HG03469 (cell line): ENCODE data around the gene KDM7A.

Source experiments
- ATAC-seq: cut with Tn5 transposase; IDR thresholded peaks from one replicate; pipeline ENCODE4 v1.9.1; 2021; ENCODE audit warnings: mild to moderate bottlenecking, moderate library complexity, moderate number of reproducible peaks; ENCODE audit not compliant: unreplicated experiment

The KDM7A gene

GRCh38 chr7:140059273-140060242, 117.2 kb downstream of the KDM7A start:
- ATAC-seq, result no peak

DNA sequence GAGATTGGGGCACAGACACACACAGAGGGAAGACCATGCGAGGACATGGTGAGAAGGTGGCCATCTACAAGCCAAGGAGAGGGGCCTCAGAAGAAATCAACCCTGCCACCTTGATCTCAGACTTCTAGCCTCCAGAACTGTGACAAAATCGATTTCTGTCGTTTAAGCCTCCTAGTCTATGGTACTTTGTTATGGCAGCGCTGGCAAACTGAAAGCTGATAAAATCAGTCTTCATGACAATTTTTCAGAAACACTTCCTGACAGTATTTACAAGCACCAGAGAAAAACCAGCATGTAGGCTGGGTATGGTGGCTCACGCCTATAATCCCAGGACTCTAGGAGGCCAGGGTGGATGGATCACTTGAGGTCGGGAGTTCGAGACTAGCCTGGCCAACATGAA, 118.3 kb downstream of the KDM7A start:
- no peak for ATAC-seq

- ATAC-seq, result no peak
Measured at GRCh38 chr7:140057143-140057535, 119.6 kb downstream of the KDM7A start.

GRCh38 chr7:140056431-140057142, 120.2 kb downstream of the KDM7A start:
- ATAC-seq, result no peak

DNA sequence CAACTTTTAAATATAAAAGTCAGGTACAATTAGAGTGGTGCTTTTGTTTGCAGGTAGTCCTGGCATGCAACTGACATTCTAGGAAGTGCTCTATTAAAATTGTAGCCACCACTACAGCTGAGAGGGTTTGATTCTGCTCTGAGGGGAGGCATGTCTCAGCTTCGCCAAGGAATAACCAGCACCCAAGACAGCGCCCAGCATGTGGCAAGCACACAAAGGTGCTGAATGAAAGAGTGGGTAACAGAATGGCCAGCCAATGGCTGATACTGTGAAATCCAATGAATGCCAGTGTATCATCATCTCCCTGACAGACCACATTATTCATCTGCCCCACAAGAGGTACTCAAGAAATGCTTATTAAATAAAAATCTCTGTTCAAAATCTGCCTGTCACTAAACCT, 121.0 kb downstream of the KDM7A start:
- ATAC-seq, result no peak

DNA sequence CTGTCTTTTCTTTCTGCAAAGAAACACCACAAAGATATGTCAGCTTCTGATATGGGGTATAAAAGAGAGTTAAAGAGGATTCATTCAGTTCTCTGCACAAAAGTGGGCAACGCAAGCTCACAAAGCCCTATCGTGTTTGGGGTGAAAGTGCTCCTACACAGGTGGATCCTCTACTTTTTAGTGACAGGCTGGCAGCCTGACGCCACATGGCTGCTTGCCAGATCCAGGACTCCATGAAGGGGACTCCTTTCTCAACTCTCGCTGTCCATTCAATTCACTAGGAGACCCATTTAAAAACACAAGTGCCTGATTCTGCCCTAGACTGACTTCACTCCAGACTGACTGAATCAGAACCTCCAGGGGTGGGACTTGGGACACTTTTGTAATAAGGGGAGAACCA, 122.0 kb downstream of the KDM7A start:
- no peak for ATAC-seq

- ATAC-seq, result peak; percentile 86
Measured at GRCh38 chr7:140053812-140054539, 122.8 kb downstream of the KDM7A start.

- ATAC-seq, result no peak
Measured at GRCh38 chr7:140051820-140052219, 125.0 kb downstream of the KDM7A start.

- no peak for ATAC-seq
Measured at GRCh38 chr7:140050100-140050499, 126.7 kb downstream of the KDM7A start.

- no peak for ATAC-seq
Measured at GRCh38 chr7:140049339-140050024, 127.3 kb downstream of the KDM7A start.

DNA sequence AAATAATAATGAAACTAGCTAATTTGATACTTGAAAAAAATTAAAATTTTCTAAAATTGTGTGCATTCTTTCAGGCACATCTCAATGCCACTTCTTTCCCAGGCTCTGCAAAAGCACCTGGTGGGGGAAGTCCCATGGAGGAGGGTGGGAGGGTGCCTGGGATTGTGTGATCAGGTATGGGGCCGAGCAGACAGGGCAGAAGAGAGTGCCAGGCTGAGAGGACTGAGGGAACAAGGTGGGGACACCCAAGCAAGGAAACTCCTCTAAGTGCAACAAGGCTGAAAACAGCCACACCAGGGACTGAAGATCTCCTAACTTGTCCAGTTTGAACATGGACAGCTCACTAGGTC, 127.8 kb downstream of the KDM7A start:
- no peak for ATAC-seq

GRCh38 chr7:140048138-140048537, 128.6 kb downstream of the KDM7A start:
- no peak for ATAC-seq

GRCh38 chr7:140047197-140047596, 129.6 kb downstream of the KDM7A start:
- ATAC-seq, result no peak

- no peak for ATAC-seq
Measured at GRCh38 chr7:140045697-140046096, 131.1 kb downstream of the KDM7A start.

DNA sequence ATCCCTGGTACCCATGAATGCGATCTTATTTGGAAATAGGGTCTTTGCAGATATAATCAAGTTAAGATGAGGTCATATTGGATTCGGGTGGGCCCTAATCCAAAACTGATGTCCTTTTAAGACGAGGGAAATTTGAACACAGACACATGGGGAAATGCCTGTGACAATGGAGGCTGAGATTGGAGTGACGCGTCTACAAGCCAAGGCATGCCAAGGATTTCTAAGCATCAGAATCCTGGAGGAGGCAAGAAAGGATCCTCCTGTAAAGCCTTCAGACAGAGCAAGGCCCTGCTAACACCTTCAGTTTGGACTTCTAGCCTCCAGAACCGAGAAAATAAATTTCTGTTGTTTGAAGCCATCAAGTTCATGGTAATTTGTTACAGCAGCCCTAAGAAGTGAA, 132.5 kb downstream of the KDM7A start:
- no peak for ATAC-seq

GRCh38 chr7:140042386-140042670, 134.5 kb downstream of the KDM7A start:
- ATAC-seq, result no peak

DNA sequence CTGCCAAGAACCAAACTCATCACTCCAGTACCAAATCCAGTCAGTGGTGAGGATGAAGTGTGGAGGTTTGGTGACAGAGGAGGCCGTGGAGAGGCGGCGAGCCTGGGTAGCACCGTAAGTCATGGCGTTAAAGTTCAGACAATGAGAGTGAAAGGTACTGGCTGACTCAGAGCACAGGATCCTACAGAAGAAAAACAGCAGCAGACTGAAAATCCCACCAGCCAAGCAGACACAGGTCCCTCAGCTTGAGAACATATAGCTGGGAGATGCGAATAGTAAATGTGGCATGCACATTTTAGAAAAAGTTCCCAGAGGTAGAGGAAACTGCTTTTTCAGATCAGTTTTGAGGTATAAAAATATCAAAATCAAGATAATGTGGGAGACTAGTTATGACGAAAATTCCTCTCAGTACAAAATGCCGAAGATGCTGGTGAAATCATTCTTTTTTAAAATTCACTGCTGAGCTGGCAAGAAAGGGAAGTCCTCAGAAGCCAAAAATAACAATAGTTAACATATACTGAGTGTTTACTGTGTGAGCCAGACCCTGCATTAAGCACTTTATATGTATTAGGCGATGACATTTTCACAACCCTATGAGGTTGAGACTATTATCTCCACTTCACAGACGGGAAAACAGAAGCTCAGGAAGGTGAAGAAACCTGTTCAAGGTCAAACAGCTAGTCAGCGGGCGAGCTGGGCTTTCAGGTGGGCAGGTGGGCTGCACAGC, 135.0 kb downstream of the KDM7A start:
- ATAC-seq, result no peak

GRCh38 chr7:140039896-140040295, 136.9 kb downstream of the KDM7A start:
- no peak for ATAC-seq

DNA sequence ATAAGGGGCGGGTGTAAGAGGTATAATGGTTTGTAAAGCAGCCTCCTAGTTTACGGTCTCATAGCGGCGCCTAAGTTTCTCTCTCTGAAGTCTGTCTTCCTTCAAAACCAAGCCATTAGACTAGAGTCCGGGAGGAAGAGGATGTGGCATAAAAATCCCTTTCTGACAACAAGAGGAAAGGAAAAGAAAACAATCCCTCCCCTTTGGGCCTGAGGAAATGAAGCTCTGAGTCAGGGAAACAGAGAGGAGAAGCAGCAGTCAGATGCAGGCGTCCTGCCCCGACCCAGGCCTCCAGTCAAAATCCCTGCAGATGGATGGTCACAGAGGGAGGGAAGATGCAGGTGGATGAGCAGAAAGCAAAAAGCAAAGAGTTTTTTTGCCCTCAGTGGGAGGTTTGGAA, 137.7 kb downstream of the KDM7A start:
- ATAC-seq, result no peak

GRCh38 chr7:140036224-140036962, 140.4 kb downstream of the KDM7A start:
- no peak for ATAC-seq
